DLD1 (cell line): Measurements from ENCODE around the gene TRIO.

Source experiments
- in situ Hi-C: cut with HindIII; loops from 2 replicates; pipeline ENCODE4 v1.10.0; 2017; ENCODE audit warnings: low sequenced_read_pairs

The TRIO gene

DNA sequence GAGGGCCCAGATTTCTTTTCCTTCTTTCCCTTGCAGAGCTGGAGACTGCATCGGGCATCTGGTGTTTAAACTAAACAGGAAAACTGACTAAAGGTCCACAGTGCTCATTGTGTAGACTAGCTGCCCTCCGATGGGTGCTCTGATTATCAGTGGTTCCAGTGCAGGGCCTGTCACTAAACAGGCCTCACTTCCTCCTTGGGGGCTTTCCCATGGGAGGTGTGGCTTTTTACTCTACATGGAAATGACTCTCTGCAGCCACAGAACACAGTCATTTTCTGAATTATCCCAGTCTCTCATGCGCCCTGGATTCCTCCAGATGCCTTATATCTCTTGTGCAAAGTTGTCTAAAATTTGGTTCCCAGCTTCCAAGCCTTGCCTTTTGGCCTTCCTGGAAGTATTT is 199.2 kb downstream of the TRIO start:
- in situ Hi-C loops = no loop called here

DNA sequence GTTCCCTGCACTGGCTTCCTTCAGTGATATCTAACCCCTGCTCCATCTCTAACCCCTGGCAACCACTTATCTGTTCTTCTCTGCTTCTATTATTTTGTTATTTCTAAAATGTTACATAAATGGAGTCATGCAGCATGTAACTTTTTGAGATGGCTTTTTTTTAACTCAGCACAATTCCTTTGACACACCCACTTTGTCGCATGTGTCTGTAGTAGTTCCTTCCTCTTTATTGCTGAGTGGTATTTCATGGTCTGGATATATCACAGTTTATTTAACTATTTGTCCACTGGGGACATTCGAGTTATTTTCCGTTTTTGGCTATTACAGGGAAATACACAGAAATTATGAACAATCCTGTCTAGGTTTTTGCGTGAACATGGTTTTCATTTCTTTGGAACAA is 200.2 kb downstream of the TRIO start:
- in situ Hi-C loops = no loop called here

DNA sequence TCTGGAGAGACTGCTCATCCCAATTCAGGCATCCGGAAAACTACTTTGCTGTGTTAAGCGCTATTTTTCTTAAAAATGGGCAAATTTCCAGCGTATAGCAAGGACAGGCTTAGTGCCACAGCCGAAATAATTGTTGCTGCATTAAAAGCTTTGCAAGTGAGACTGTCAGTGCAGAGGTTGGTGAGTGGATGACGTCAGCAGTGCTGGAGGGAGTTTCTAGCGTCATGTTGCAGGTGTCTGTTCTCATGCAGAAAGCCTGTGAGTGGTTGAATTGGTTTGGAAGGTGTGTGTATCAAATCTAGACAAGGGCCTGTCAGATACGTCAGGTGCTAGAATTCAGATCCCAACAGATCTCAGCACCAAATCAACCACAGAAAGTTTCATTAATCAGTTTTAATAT is 204.4 kb downstream of the TRIO start:
- in situ Hi-C loops = no loop called here

DNA sequence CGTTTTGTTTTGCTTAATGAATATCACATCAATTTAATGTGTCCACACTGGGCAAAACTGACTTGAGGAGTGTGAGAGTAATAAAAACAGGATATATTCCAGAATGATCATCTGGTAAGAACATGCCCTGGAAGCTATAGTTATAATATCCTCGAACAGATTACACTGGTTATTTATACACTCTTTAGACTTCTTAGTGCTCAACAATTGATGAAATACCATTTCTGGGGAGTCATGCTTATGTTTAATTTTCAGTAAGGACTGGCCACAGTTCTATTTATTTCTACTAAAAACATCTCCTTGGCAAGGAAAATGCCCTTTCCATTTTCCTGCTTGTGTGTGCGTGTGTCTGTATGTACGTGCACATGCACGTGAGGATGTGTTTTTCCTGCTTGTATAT is 205.0 kb downstream of the TRIO start:
- in situ Hi-C loops = no loop called here

DNA sequence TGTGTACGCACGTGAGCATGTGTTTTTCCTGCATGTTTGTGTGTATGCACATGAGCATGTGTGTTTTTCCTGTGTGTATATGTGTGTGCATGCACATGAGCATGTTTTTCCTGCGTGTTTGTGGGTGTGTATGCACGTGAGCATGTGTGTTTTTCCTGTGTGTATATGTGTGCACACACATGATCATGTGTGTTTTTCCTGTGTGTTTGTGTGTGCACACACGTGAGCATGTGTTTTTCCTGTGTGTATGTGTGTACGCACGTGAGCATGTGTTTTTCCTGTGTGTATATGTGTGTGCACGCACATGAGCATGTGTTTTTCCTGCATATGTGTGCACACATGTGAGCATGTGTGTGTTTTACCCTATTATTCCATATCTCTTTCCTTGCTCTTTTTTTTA is 205.9 kb downstream of the TRIO start:
- in situ Hi-C loops = no loop called here

DNA sequence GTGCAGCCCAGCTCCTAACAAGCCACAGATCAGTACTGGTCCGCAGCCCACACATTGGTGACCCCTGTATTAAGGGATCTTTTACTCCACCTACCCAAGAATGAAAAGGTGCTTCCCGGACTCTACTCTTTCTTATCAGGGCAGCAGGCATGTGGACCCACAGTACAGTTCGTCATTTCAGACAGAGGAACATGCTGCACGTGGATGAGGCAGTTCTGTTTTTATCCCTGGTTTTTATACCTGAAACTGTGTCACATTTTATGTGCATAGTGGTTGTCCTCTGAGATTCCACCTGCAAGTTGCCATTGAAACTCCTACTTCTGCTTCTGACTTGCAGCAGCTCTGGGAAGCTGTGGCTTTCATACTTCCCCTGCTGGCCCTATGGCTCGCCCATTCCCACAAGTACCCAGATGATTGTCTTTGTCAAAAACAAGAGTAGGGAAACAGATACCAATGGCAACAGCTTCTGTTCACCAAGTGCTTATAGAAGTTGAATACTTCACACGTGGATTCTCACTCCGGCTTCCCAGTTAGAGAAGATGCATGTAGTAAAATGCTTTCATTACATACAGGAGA is 208.0 kb downstream of the TRIO start:
- in situ Hi-C loops = loop anchor here (25.0 kb wide), 2 partner anchors 286 to 364 kb away; no protein-coding TSS in a partner anchor

DNA sequence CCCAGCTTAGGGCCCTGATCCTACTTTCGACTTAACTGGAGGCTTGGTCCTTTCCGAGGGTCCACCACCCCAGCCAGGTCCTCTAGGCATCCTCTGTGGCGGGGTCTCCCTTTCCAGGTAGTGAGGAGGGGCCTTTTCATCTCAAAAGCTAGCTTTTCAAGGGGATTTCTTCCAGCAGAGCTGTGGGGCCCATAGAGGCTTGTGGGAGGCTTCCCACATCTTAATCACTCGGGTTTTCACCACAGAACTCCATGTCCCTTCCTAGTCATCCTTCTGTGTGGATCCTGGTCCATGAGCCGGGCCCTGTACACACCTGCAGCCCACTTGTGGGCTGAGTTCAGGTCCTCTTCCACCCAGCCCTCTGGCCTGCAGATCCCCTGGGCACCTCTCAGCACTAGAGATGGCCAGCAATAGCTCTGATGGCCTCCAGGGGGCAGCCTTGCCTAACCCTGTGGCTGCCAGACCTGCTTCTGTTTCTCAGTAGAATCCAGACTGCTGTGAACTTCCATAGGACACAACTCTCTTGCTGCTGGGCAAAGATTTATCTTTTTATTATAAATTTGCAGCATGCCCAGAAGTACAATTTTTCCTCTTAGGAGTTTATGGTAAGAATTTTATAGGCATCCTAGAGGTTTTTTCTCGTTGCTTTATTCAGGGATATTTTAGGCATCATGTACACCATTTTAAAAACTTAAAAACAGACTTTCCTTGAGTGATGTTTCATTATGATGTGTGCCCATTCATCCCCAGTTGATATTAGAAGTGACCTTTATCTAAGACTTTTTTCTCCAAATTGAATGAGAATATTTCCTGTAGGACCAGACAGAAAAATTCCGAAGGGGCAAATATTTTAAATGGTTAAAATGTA is 208.9 kb downstream of the TRIO start:
- in situ Hi-C loops = loop anchor here (25.0 kb wide), 2 partner anchors 285 to 365 kb away; no protein-coding TSS in a partner anchor

DNA sequence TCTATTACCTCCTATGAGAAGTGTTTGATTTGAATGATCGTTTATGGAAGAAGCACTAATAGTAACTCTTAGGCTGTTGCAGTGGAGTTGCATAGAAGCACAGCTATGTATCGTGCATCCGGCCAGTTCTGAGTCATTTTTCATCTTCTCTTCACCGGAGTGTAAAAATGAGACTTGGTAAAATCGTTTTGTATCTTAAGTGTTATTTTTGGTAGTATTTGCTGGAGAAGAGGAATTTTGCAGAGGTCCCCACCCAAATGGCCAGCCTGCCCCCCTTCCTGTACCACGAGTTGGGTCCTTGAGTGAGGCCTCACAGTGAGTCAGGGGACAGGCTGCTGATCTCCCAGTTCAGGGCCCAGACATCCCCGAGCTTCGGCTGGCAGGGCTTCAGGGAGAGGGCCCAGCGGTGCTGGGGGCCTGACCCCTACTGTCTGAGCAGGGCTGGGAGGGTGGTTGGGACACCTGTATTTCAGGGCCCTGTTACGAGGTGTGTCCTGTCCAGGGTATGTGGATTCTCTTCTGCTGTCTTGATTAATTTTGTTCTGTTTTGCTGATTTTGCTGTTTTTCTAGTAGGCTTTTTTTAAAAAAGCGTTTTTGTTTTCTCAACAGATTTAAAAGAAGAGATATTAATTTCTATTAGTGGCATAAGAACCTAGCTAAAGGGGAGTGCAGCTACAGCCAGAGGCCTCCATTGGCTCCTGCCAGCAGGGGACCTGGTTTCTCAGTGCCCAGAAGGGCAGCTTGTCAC is 210.8 kb downstream of the TRIO start:
- in situ Hi-C loops = loop anchor here (25.0 kb wide), 2 partner anchors 283 to 367 kb away; no protein-coding TSS in a partner anchor

DNA sequence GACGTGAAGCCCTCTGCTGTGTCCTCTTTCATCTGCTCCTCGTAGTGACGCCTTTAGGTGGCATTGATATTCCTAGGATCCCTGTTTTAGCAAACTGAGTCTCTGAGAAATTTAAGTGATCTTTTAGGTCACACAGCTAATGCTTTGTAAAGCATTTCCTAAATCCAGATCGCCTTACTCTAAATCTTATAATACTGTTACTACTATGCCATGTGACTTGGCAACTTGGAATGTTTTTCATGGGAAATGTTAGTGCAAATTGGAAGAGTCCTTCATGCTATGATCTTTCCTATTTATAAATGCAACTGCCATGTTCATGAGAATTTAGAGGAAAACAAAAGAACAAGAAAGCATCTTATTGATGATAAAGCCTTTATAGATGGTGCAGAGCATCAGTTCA is 212.2 kb downstream of the TRIO start:
- in situ Hi-C loops = loop anchor here (25.0 kb wide), 2 partner anchors 282 to 368 kb away; no protein-coding TSS in a partner anchor

DNA sequence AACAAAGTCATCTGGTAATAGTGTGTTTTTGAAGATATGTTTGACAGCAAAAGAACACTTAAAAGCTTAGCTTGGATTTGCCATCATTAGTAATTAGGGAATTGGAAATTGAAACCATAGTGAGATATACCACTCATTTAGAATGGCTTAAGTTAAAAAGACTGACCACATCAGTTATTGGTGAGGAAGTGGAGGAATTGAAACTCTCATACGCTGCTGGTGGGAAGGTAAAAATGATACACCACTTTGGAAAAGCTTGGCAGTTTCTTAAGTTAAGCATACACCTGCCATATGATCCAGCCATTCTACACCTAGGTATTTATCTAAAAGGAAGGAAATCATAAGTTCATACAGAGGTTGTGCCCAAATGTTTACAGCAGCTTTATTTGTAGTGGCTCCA is 213.2 kb downstream of the TRIO start:
- in situ Hi-C loops = loop anchor here (25.0 kb wide), 2 partner anchors 281 to 369 kb away; no protein-coding TSS in a partner anchor

DNA sequence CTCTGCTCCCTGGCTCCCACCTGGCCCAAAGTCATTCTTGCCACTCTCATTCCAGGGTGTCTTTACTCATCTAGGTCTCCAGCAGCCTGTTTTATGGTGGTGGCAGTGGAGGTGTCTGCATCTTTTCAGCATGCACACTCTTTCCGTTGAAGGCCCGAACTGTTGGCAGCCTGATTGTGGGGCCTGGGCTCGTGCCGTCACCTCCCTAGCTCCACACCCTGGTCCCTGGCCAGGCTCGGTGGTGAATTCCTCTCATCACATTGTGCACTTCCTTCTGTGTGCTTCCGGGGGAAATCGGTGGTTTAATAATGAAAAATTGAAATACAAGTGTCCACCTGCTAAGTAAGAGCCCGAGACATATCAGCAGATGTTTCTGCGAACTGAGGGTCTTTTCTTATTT is 214.3 kb downstream of the TRIO start:
- in situ Hi-C loops = loop anchor here (25.0 kb wide), 2 partner anchors 280 to 370 kb away; no protein-coding TSS in a partner anchor

DNA sequence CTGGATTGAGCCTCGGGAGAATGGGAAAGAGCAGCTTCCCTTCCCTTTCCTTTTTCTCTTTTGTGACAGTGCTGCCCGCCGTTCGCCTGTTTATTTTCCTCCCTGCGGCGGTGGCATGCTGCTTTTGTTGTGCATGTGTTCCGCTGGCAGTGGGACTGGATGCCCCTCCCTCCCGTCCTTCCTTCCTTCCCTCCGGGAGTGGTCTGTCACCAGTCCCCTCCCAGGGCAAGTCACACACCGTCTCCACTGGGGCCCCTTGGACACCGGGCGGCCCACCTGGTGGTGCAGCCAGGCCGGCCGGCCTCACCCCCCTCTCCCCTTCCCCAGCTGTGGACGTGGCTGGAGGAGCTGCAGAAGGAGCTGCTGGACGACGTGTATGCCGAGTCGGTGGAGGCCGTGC is 214.7 kb downstream of the TRIO start:
- in situ Hi-C loops = loop anchor here (25.0 kb wide), 2 partner anchors 279 to 371 kb away; no protein-coding TSS in a partner anchor

DNA sequence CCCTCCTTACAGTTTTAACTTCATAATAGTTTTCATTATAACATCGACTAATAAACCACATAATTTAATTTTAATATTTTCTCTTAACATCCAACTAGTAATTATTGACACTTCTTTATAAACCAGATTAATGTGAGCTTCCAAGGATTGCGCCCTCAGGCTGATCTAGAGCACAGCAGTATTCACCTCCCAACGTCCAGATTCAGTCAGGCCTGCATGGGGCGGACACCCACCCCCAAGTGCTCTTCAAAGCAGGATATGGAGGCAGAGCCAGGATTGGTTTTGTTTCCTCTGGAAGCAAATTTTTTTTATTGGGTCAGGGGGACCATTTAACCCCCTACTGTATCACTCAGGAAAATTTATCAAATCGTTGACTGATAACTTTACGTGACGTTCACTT is 215.4 kb downstream of the TRIO start:
- in situ Hi-C loops = loop anchor here (25.0 kb wide), 2 partner anchors 279 to 371 kb away; no protein-coding TSS in a partner anchor

DNA sequence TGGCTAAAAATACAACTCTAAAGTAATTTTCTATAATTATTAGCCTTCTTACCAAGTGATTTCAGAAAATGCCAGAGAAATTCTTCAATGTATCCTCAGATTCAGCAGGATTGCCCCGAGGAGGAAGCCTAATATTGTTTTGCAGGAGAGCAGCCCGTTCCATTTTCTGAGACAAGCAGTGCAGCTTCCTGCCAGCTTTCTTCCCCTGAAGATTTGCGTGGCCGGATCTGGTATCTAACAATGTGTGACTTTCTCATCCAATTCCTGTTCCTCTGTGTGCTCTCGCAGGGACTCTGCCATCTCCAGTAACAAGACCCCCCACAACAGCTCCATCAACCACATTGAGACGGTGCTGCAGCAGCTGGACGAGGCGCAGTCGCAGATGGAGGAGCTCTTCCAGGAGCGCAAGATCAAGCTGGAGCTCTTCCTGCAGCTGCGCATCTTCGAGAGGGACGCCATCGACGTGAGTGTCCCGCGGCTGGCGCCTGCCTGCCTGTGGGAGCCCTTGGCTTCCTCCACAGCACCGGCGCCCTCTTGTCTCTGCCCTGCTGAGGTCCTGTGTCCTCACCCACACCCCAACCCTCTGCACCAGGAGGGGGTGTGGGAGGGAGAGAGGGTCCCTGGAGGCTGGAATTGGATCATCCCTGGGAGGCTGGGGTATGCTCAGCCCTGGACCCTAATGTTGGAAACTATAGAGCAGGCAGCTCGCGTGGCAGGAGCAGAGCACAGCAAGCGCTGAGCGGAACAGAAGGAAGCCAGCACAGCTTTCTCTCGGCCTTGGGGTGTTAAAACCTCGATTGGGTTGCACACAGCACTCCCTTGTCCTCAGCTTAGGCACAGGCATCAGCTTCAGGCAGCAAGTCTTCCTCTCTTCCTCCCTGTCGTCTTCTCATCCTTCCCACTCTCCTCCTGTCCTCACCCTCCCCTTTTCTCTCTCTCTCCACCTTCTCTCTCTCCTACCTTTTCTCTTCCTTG is 216.2 kb downstream of the TRIO start:
- in situ Hi-C loops = loop anchor here (25.0 kb wide), 2 partner anchors 278 to 372 kb away; no protein-coding TSS in a partner anchor

DNA sequence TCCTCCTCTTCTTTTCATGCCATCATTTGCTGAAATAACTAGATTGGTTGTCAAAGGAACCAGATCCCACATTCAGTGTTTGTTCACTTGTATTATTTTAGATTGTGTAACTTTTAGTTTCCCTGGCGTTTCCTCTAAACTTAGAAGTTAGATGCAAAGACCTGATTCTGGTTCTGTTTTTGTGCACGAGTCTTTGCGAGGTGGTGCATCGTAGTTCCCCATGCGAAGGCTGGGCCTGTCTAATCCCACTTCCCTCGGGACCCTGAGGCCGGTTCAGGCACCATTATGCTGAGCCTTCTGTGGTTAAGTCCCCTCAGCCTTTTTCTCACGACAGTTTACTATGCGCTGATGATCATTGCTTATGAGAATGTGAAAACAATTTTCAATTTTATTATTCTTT is 219.3 kb downstream of the TRIO start:
- in situ Hi-C loops = loop anchor here (25.0 kb wide), 2 partner anchors 275 to 375 kb away; no protein-coding TSS in a partner anchor

DNA sequence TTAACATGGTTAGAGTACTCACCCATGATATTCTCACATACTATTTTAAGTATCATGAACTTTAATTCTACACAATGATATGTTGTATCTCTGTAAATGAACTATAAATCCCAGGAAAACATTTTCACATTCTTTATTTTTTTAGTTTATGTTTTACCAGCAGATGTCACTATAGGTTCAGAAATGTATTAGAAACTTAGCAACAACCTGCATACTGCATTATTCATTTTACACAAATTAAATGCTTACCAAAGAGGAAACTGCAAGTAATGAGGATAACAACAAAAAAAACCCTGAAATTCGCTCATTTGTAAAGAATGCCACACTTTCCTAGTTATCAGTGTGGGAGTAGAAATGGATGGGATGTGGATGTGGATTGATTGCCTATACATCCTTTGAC is 221.0 kb downstream of the TRIO start:
- in situ Hi-C loops = loop anchor here (25.0 kb wide), 2 partner anchors 273 to 377 kb away; no protein-coding TSS in a partner anchor

DNA sequence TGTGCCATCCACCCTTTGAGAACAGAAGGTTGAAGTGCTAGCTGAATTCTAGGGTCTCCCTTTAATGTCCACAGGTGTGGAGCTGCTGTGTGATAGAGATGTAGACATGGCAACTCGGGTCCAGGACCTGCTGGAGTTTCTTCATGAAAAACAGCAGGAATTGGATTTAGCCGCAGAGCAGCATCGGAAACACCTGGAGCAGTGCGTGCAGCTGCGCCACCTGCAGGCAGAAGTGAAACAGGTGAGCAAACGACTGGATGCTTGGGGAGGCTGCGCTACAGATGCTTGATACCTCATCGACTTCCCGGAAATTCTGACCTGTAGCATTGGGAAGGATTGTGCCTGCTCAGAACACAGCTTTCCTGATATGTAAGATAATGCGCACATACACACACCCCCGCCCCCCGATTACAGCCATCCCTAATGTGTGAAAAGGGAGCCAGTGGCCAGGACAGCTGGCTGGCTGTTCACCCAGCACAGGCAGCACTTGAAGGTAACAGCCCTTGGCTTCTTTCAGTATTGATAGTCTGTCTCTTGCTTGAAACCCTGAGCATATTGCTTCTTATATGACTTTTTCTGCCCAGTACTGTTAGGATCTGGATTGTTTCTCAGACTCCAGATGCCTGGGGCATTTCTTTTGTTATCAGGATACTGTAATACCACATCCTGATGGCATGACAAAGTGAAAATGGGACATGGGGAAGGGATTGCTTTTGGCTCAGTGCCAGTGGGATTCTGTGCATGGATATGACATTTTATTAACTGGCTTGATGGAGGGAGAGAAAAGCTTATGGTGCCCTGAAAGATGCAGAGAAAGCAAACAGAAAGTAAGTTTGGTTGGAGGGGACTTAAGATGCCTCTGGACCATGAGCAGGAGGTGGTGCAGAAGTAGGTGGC is 221.7 kb downstream of the TRIO start:
- in situ Hi-C loops = loop anchor here (25.0 kb wide), 2 partner anchors 272 to 378 kb away; no protein-coding TSS in a partner anchor

DNA sequence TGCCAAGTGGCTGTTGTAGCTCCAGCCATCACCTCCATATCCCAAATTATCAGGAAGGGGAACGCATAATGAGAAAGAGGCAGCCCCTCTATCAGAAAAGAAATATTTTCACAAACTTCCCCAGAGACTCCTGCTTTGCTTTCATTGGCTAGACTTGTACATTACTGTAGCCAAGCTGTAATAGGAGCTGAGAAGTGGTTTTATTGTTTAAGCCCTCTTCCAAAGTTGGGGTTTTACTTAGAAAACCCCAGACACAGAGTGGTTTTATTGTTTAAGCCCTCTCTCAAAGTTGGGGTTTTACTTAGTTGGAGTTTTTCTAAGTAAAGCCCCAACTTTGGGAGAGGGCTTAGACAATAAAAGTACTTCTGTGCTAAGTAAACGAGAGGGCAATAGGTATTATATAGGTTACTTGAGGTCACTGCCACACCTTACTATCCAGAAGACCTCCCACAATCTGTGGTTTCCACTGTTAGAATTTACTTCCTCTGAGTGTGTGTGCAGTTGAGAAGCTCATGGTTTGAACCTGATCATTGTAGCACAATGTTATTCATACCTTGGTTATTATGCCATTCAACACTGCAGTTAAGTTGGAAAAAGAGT is 222.8 kb downstream of the TRIO start:
- in situ Hi-C loops = loop anchor here (25.0 kb wide), 2 partner anchors 271 to 379 kb away; no protein-coding TSS in a partner anchor
